Gastroesophageal sphincter (tissue), 4 donors: ENCODE results near the gene SPSB4. TPM values are rescaled to one million over a fixed set of nuclear protein-coding genes. Genes with fewer than 3 reads are reported as not detected.

Experiments
- ATAC-seq: fragments of 150-250 bp; one replicate; pipeline ENCODE4 v1.9.1; 2016; ENCODE audit warnings: mild to moderate bottlenecking, moderate library complexity
- H3K27ac ChIP-seq, 4 donors: fragments of 200-600 bp; sonication (generic) in 3 of 4; 1 replicate in 3 of 4; 2 replicates in 1 of 4; pipeline ENCODE4 v1.5.1; 2016 to 2019
- H3K27me3 ChIP-seq: fragments of 200-600 bp; sonication (generic); one replicate; pipeline ENCODE4 v1.5.1; 2019
- H3K36me3 ChIP-seq, 2 donors: fragments of 200-600 bp; sonication (generic); one replicate each; pipeline ENCODE4 v1.5.1; 2019; ENCODE audit warnings: control low read depth in 1 of 2
- H3K4me1 ChIP-seq, 3 donors: fragments of 200-600 bp; sonication (generic); 1 replicate in 2 of 3; 2 replicates in 1 of 3; pipeline ENCODE4 v1.5.1; 2016 to 2019; ENCODE audit warnings: control low read depth in 2 of 3
- H3K4me3 ChIP-seq, 2 donors: fragments of 200-600 bp; sonication (generic); one replicate each; pipeline ENCODE4 v1.5.1; 2019; ENCODE audit warnings: mild to moderate bottlenecking in 1 of 2, moderate library complexity in 1 of 2
- H3K9me3 ChIP-seq, 3 donors: fragments of 200-600 bp; sonication (generic); one replicate each; pipeline ENCODE4 v1.5.1; 2017 to 2019; ENCODE audit warnings: control low read depth in 2 of 3
- CTCF ChIP-seq, 4 experiments: fragments of 200-600 bp in 2 of 4; fragments of 450-650 bp in 2 of 4; sonication (generic) in 1 of 4; IDR thresholded peaks; one replicate each; pipeline ENCODE4 v1.5.1; 2017 to 2019; ENCODE audit warnings: antibody characterized with exemption in 4 of 4, mild to moderate bottlenecking in 2 of 4, moderate library complexity in 2 of 4
- EP300 ChIP-seq: sonication (generic); formaldehyde crosslinking; IDR thresholded peaks from one replicate; pipeline ENCODE4 v1.6.1; 2017; ENCODE audit warnings: antibody characterized with exemption, mild to moderate bottlenecking
- POLR2A ChIP-seq, 2 donors: fragments of 450-650 bp; IDR thresholded peaks; one replicate each; pipeline ENCODE4 v1.6.1; 2017; ENCODE audit warnings: antibody characterized with exemption in 2 of 2, mild to moderate bottlenecking in 2 of 2, moderate library complexity in 1 of 2
- POLR2AphosphoS5 ChIP-seq: sonication (generic); formaldehyde crosslinking; IDR thresholded peaks from one replicate; pipeline ENCODE4 v1.6.1; 2017; ENCODE audit warnings: antibody characterized with exemption
- WGBS, 2 donors: methylation state at CpG; one replicate each; pipeline ENCODE4 v1.1.5; 2018; ENCODE audit warnings: low coverage in 1 of 2; 5-methylcytosine and 5-hydroxymethylcytosine counted together
- total RNA-seq, 4 donors: library from RNA; depleted of rRNA; stranded (reverse); fragments of >200 nt; gene quantifications; one replicate each; pipeline ENCODE4 v1.1.0, GENCODE V29; 2016

The SPSB4 gene
- total RNA-seq, 4 donors from 2014 or later, result 0.22 to 3.4 (median 1.2) TPM

DNA sequence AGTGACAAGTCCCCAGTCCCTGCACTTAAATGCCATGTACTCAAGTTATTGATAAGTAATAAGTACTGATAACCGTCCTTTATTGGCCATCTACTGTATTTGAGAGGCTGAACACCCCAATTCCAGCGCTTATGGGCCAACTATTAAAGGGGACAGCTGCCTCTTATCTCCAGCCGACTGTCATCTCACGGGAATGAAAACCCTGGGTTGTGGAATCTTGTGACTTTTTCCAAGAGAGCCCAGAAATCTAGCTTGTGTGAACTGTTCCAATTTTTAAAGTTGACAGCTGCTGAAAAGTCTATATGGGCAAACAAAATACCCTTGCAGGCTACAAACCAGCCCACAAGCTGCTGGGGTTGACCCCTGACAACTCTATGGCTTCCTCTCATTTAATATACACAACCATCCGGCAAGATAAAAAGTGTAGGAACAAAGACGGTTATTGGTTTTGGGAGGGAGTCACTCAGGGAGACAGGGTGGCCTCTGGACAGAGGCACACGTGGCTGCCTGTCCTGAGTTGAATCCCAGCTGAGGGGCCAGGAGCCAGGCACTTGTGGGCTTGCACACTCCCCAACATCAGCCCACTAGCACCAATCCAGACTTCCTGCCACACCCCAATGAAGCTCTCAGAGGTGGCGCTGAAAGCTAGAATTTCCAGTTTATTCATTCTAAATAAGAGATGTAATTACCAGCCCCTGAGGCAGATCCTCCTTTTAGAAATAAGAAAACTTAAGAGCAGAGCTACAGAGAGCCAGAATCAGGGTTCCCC, 16.2 kb downstream of the SPSB4 start:
- Histone ChIP-seq H3K4me1 (no peaks in the 10 kb centered on the region), H3K36me3 (no peaks in the 10 kb centered on the region), H3K9me3 (no peaks in the 10 kb centered on the region), H3K27me3 (no peaks in the 10 kb centered on the region), H3K27ac (no peak overlapping the region), H3K4me3 (no peak overlapping the region)
- no peak for ATAC-seq
- 72 to 82% methylated on average over 6 to 7 of the region's 8 CpGs for WGBS, 2 donors
- no peak for TF ChIP-seq EP300
- no peak for TF ChIP-seq POLR2A (IDR thresholded peaks at IDR 0.05)
- TF ChIP-seq POLR2AphosphoS5, result no peak
- no peak for TF ChIP-seq CTCF (IDR thresholded peaks at IDR 0.05)

- Histone ChIP-seq H3K4me1 (no peaks in the 10 kb centered on the region), H3K36me3 (no peaks in the 10 kb centered on the region), H3K27me3 (no peaks in the 10 kb centered on the region), H3K4me3 (no peak overlapping the region), H3K9me3 (no peaks in the 10 kb centered on the region), H3K27ac (no peak overlapping the region)
- TF ChIP-seq POLR2AphosphoS5, result no peak
- ATAC-seq, result no peak
- WGBS, 2 donors, result 100% methylated on average over 1 of the region's 1 CpG
Observed at GRCh38 chr3:141070229-141070628, 19.1 kb downstream of the SPSB4 start.

- H3K27ac ChIP-seq, result no peak overlapping the region
- no peaks in the 10 kb centered on the region for H3K9me3 ChIP-seq
- H3K36me3 ChIP-seq, result no peaks in the 10 kb centered on the region
- peaks cover 0 to 5% (median 0%) of the 10 kb centered on the region in 3 donors for H3K4me1 ChIP-seq
- no peak overlapping the region for H3K4me3 ChIP-seq
- ATAC-seq, result no peak
- H3K27me3 ChIP-seq, result no peaks in the 10 kb centered on the region
- WGBS, 2 donors, result 90 to 94% methylated on average over 5 to 7 of the region's 13 CpGs
- no peak for TF ChIP-seq EP300
- no peak for TF ChIP-seq CTCF (IDR thresholded peaks at IDR 0.05)
- TF ChIP-seq POLR2A (IDR thresholded peaks at IDR 0.05), result no peak
- TF ChIP-seq POLR2AphosphoS5, result no peak
Observed at GRCh38 chr3:141070727-141071357, 19.7 kb downstream of the SPSB4 start.

GRCh38 chr3:141071681-141072260, 20.6 kb downstream of the SPSB4 start:
- H3K9me3 ChIP-seq, result no peaks in the 10 kb centered on the region
- H3K27me3 ChIP-seq, result no peaks in the 10 kb centered on the region
- H3K4me1 ChIP-seq, result peaks cover 0 to 15% (median 9%) of the 10 kb centered on the region in 3 donors
- H3K36me3 ChIP-seq, result no peaks in the 10 kb centered on the region
- ATAC-seq, result no peak
- H3K27ac ChIP-seq, result no peak overlapping the region
- TF ChIP-seq POLR2AphosphoS5 (no peak), POLR2A (IDR thresholded peaks at IDR 0.05) (no peak), EP300 (no peak), CTCF (IDR thresholded peaks at IDR 0.05) (no peak)
- H3K4me3 ChIP-seq, result no peak overlapping the region
- WGBS, 2 donors, result 80 to 92% methylated on average over 3 to 6 of the region's 12 CpGs

GRCh38 chr3:141072950-141073349, 21.8 kb downstream of the SPSB4 start:
- H3K9me3 ChIP-seq, result no peaks in the 10 kb centered on the region
- H3K27me3 ChIP-seq, result no peaks in the 10 kb centered on the region
- H3K4me3 ChIP-seq, result no peak overlapping the region
- peaks cover 0 to 26% (median 14%) of the 10 kb centered on the region in 3 donors for H3K4me1 ChIP-seq
- WGBS, 2 donors, result 94 to 100% methylated on average over 4 to 5 of the region's 5 CpGs
- H3K36me3 ChIP-seq, result no peaks in the 10 kb centered on the region
- no peak overlapping the region for H3K27ac ChIP-seq
- TF ChIP-seq POLR2AphosphoS5 (no peak), CTCF (IDR thresholded peaks at IDR 0.05) (no peak), POLR2A (IDR thresholded peaks at IDR 0.05) (no peak), EP300 (no peak)
- ATAC-seq, result no peak
